DND-41 (cell line): ENCODE data around the gene SNX12.

Experiments used
- ATAC-seq: fragments of 200-7000 bp; cut with Tn5 transposase; 3 replicates; pipeline ENCODE4 v1.9.1; 2021; ENCODE audit warnings: low read depth; ENCODE audit not compliant: insufficient read depth
- DNase-seq: peaks from one replicate; pipeline ENCODE4 v3.0.0-alpha.2; 2020
- H2AFZ ChIP-seq: 2 replicates; pipeline ENCODE4 v1.6.0; 2012; ENCODE audit warnings: low read depth, low read length
- H3K27ac ChIP-seq: 2 replicates; pipeline ENCODE4 v1.5.1; 2012; ENCODE audit warnings: low read length, inconsistent platforms
- H3K27me3 ChIP-seq: fragments of 200-600 bp; sonication (generic); 2 replicates; pipeline ENCODE4 v1.6.0; 2012; ENCODE audit warnings: low read length, mild to moderate bottlenecking, inconsistent platforms; ENCODE audit not compliant: insufficient read depth, poor library complexity
- H3K36me3 ChIP-seq: 2 replicates; pipeline ENCODE4 v1.5.1; 2012; ENCODE audit warnings: low read length, inconsistent platforms; ENCODE audit not compliant: insufficient read depth
- H3K4me1 ChIP-seq: 2 replicates; pipeline ENCODE4 v1.5.1; 2012; ENCODE audit warnings: mild to moderate bottlenecking, low read length; ENCODE audit not compliant: insufficient read depth
- H3K4me2 ChIP-seq: 2 replicates; pipeline ENCODE4 v1.6.0; 2012; ENCODE audit warnings: mild to moderate bottlenecking, moderate library complexity, low read length, inconsistent platforms; ENCODE audit not compliant: insufficient read depth
- H3K4me3 ChIP-seq, 2 experiments: fragments of 200-600 bp in 1 of 2; shearing (Covaris generic) in 1 of 2; 2 replicates each; pipeline ENCODE4 v1.5.1; 2012 to 2016; ENCODE audit warnings: inconsistent platforms in 2 of 2, low read length in 2 of 2, mild to moderate bottlenecking in 2 of 2, low read depth in 1 of 2, moderate library complexity in 1 of 2
- H3K79me2 ChIP-seq: 2 replicates; pipeline ENCODE4 v1.6.0; 2012; ENCODE audit warnings: low read length, inconsistent platforms; ENCODE audit not compliant: insufficient read depth
- H3K9ac ChIP-seq: 2 replicates; pipeline ENCODE4 v1.6.0; 2012; ENCODE audit warnings: low read depth, mild to moderate bottlenecking, inconsistent platforms, low read length, moderate library complexity
- H3K9me3 ChIP-seq: 2 replicates; pipeline ENCODE4 v1.5.1; 2012; ENCODE audit warnings: low read length, moderate library complexity, mild to moderate bottlenecking, inconsistent platforms; ENCODE audit not compliant: insufficient read depth, severe bottlenecking
- H4K20me1 ChIP-seq: 2 replicates; pipeline ENCODE4 v1.6.0; 2012; ENCODE audit warnings: low read length; ENCODE audit not compliant: insufficient read depth
- CTCF ChIP-seq: IDR thresholded peaks from 2 replicates; pipeline ENCODE4 v1.5.1; 2012; ENCODE audit warnings: borderline replicate concordance, low read length, moderate library complexity, mild to moderate bottlenecking; ENCODE audit not compliant: poor library complexity, severe bottlenecking; ENCODE audit errors: extremely low read depth
- EZH2 ChIP-seq: IDR thresholded peaks from 3 replicates; pipeline ENCODE4 v1.6.1; 2012; ENCODE audit warnings: borderline replicate concordance, low read depth, mild to moderate bottlenecking, moderate library complexity, low read length, inconsistent platforms; ENCODE audit not compliant: severe bottlenecking

Gene SNX12

GRCh38 chrX:71099736-71100135 lies 31.6 kb upstream of the SNX12 start:
- TF ChIP-seq CTCF = no peak
- no peak for TF ChIP-seq EZH2
- Histone ChIP-seq H3K79me2 (peaks cover 16% of the 10 kb centered on the region), H3K4me2 (no peak overlapping the region), H4K20me1 (no peaks in the 10 kb centered on the region), H2AFZ (no peak overlapping the region), H3K4me3 (no peak overlapping the region), H3K9me3 (no peaks in the 10 kb centered on the region), H3K9ac (no peak overlapping the region), H3K4me1 (peaks cover 62% of the 10 kb centered on the region), H3K27ac (no peak overlapping the region), H3K36me3 (no peaks in the 10 kb centered on the region), H3K27me3 (no peaks in the 10 kb centered on the region)
- DNase-seq (no peak), ATAC-seq (no peak)

- Histone ChIP-seq H3K4me3 (no peak overlapping the region), H3K4me2 (peak overlapping the region; percentile 38; the same call in 1 of the 2 replicates), H2AFZ (no peak overlapping the region), H3K9ac (peak overlapping the region; percentile 28; the same call in 1 of the 2 replicates), H3K4me1 (peaks cover 56% of the 10 kb centered on the region), H3K79me2 (peaks cover 9% of the 10 kb centered on the region), H3K27me3 (no peaks in the 10 kb centered on the region), H4K20me1 (no peaks in the 10 kb centered on the region), H3K9me3 (no peaks in the 10 kb centered on the region), H3K27ac (peak overlapping the region; percentile 74), H3K36me3 (no peaks in the 10 kb centered on the region)
- TF ChIP-seq CTCF (no peak), EZH2 (no peak)
- no peak for DNase-seq
- ATAC-seq = no peak
Observed at GRCh38 chrX:71098951-71099506, 30.9 kb upstream of the SNX12 start.

GRCh38 chrX:71098302-71098701 lies 30.2 kb upstream of the SNX12 start:
- H3K9ac ChIP-seq = peak overlapping the region; percentile 28; the same call in 1 of the 2 replicates
- H3K79me2 ChIP-seq = peaks cover 9% of the 10 kb centered on the region
- H3K27me3 ChIP-seq = no peaks in the 10 kb centered on the region
- H3K4me3 ChIP-seq = no peak overlapping the region
- TF ChIP-seq EZH2 (no peak), CTCF (peak; percentile 83)
- H4K20me1 ChIP-seq = no peaks in the 10 kb centered on the region
- H3K4me2 ChIP-seq = peak overlapping the region; percentile 38
- no peak overlapping the region for H2AFZ ChIP-seq
- H3K27ac ChIP-seq = peak overlapping the region; percentile 74
- no peaks in the 10 kb centered on the region for H3K36me3 ChIP-seq
- H3K9me3 ChIP-seq = no peaks in the 10 kb centered on the region
- ATAC-seq = peak; percentile 39
- DNase-seq = peak; percentile 78
- H3K4me1 ChIP-seq = peaks cover 48% of the 10 kb centered on the region
